Activated T-cell treated with anti-CD3 and anti-CD28 coated beads for 4 hours (primary cell): Measurements from ENCODE around the gene HTRA1.

Source experiments
- DNase-seq: peaks from one replicate; pipeline ENCODE4 v3.0.0-alpha.2; 2020

HTRA1 gene

DNA sequence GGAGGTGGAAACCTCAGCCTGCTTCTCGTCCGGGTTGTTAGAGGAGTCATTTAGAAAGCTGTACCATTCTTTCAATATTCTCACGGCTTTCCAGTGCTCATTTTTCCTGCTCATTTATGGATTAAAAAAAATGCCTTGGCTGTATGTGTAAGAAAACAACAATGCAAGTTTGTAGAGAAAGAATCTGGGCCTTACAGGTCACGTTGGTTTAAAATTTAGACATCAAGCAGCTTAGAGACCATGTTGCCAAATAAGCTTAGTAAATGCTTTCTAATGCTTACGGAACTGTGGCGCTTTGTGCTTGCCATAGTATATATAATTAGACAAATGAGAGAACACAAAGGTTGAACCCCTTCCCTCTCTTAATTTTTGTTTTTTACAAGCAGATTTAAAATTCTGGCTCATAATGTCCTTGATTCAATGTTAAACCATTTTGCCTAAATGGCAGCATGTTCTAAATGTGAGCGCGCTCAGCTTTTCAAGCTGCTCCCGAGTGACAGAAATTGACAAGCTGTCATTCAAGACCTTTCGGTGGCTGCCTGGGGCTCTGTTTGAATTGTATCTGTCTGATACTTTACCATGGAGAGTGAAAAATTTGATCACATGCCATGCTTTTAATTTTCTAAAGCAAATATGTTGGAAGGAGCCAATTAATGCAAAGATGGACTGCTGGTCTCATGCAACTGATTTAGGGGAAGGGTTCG, 5.8 kb upstream of the HTRA1 start:
- no peak for DNase-seq

DNA sequence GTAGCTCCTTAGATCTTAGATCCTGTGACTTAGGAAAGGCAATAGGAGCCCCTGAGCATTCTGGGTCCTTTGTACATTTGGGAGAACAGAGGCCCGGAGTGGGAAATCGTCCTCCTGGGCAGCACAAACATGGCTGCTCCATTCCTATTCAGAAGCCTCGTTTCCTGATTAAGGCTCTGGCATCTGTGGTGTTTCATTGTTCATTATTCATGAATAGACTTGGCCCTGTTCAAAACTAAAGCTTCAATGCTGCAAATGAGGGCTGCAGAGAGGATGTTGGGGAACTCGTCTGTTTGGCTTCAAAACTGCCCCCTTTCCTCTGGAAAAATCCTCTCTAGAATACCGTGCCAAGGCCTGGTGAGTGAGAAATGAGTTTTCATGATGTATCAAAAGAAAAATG, 3.4 kb upstream of the HTRA1 start:
- DNase-seq: no peak

GRCh38 chr10:122458693-122459092, 2.7 kb upstream of the HTRA1 start:
- no peak for DNase-seq

GRCh38 chr10:122459561-122460273, 1.6 kb upstream of the HTRA1 start:
- DNase-seq: no peak

DNA sequence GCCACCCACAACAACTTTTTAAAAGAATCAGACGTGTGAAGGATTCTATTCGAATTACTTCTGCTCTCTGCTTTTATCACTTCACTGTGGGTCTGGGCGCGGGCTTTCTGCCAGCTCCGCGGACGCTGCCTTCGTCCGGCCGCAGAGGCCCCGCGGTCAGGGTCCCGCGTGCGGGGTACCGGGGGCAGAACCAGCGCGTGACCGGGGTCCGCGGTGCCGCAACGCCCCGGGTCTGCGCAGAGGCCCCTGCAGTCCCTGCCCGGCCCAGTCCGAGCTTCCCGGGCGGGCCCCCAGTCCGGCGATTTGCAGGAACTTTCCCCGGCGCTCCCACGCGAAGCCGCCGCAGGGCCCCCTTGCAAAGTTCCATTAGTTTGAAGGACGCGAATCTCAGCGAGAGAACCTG, 461 bp upstream of the HTRA1 start:
- DNase-seq: no peak

DNA sequence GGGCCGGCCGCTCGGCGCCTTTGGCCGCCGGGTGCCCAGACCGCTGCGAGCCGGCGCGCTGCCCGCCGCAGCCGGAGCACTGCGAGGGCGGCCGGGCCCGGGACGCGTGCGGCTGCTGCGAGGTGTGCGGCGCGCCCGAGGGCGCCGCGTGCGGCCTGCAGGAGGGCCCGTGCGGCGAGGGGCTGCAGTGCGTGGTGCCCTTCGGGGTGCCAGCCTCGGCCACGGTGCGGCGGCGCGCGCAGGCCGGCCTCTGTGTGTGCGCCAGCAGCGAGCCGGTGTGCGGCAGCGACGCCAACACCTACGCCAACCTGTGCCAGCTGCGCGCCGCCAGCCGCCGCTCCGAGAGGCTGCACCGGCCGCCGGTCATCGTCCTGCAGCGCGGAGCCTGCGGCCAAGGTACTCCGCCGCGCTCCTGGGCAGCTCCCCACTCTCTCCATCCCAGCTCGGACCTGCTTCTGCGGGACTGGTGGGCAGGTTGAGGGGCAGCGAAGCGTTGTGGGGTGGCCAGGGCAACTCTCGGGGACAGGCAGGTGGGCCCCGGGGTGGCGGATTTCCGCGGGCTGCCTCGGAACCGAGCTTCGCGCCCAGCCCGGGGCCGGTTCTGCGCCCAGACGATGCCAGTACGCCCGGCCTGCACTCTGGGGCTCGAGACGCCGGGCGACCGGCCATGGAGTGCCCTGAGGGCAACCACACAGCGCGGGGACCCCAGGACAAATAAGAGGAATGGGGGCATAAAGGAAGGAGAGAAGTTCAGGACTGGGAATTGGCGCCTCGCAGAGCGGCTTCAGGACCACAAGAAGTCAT, 578 bp downstream of the HTRA1 start:
- no peak for DNase-seq

- DNase-seq: no peak
Observed at GRCh38 chr10:122462533-122463465, 1.4 kb downstream of the HTRA1 start.

DNA sequence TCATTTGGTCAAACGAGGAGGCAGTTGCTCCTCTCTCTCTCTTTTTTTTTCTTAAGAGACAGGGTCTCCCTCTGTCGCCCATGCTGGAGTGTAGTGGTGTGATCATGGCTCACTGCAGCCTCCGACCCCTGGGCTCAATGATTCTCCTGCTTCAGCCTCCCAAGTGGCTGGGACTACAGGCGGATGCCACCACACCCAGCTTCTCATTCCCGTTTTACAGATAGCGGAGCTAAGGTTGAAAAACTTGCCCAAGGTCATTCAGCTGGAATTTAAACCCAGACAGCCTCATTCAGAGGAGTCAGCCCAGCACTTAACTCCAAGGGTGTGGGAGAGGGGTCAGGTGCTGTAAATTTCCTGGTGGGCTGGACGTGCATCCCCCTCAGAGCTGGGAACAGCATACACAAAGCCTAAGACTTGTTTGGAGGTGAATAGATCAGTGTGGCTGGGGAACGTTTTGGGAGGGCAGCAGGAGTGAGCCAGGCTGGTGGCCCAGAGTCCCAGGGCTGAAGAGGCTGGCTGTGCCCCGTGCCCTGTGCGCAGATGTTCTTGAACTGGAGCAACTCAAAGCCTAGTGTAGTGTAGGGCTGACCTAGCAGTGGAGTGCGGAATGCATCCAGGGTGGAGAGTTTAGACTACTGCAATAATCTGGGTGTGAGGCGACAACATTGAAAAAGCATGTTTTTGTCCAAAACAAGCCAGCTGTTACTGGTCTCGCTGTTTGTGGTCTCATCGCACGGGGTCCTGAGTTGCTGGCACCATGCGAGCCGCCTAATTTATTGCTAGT, 2.3 kb downstream of the HTRA1 start:
- DNase-seq: no peak

- DNase-seq: no peak
Observed at GRCh38 chr10:122464250-122464510, 2.8 kb downstream of the HTRA1 start.

DNA sequence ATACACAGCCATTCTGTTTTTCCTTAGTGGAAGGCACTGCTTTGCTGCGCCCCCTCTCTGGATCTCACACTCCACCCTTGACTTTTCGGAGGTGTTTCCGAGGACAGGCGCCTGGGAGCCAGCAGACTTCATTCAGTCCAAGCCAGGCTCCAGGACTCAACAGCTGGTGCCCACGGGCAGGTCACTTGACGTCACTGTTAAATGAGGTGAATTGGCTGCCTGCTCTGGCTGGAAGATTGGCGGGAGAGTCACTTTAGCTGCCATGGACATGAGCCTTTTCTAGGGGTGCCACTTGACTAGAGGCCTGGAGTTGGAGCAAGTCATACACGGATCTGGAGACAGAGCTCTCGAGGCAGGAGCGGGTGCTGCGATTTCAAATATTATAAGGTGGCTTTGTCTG, 3.2 kb downstream of the HTRA1 start:
- DNase-seq: no peak

DNA sequence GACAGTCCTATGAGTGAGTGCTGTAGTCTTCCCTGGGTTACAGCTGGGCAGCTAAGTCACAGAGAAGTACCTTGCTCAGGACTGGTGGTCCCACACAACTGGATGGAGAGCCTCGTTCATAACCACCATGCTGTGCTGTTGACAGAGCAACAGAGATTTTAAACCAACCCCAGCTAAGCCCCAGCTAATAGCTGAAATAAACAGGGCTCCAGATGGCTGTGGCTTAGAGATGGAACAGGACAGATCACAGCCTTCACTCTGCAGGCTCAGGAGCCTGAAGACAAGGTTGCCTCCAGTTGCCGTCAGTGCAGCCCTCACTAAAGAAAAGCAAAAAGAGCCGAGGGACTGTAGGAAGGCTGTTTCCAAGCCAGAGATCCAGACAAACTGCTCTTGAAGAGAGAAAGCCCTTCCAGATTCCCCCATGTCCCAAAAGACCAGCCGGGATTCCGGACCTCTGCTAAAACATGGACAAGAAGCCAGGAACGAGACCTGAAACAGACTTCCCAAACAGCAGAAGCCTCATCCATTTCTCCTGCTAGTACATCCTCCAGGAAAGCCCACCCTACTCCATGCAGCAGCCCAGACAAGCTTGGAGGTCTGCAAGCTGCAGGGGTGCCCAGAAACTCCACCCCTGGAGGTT, 4.2 kb downstream of the HTRA1 start:
- no peak for DNase-seq

- DNase-seq: no peak
Observed at GRCh38 chr10:122466951-122467381, 5.6 kb downstream of the HTRA1 start.

GRCh38 chr10:122467701-122468100, 6.3 kb downstream of the HTRA1 start:
- DNase-seq: no peak

- DNase-seq: no peak
Observed at GRCh38 chr10:122468307-122468925, 7.1 kb downstream of the HTRA1 start.

- DNase-seq: no peak
Observed at GRCh38 chr10:122468926-122469781, 7.8 kb downstream of the HTRA1 start.

DNA sequence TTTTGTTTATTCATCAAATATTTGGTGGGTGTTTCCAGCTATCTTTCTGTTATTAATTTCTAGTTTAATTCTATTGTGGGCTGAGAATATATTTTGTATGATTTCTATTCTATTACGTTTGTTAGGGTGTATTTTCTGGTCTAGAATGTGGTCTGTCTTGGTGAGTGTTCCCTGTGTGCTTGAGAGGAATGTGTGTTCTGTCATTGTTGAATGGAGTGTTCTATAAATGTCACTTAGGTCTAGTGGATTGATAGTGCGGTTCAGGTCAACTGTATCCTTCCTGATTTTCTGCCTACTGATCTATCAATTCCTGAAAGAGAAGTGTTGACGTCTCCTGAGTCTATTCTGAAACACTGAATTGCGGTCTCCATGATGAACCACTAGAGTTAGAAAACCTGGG, 8.5 kb downstream of the HTRA1 start:
- DNase-seq: no peak

DNA sequence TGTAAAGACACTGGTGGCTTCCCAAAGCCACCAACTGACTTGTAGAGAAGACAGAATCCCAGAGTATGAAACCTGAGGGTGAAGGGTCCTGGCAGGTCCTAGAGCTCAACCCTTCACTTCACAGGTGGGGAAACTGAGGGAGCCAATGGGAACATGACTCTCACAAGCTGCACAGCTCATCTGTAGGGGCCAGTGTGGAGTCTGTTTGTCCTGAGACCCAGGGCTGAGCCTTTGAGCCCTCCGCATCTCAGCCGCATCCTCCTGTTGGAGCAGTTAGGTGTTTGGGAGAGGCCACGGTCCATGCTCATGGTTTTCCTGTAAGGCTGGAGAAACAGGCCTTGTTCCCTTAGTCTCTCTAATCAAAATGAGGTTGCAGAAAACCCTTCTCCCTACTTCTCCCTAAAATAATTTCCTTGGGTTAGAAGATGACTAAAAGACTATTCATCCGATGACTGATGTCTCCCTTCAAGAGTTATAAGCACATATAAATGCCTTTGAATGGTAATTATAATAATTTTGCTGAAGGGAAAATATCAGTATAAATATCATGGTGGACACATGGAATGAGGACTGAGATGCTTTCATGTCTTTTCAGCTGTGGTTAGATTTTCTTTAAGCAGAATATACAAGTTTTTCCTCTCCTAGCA, 10.3 kb downstream of the HTRA1 start:
- no peak for DNase-seq

DNA sequence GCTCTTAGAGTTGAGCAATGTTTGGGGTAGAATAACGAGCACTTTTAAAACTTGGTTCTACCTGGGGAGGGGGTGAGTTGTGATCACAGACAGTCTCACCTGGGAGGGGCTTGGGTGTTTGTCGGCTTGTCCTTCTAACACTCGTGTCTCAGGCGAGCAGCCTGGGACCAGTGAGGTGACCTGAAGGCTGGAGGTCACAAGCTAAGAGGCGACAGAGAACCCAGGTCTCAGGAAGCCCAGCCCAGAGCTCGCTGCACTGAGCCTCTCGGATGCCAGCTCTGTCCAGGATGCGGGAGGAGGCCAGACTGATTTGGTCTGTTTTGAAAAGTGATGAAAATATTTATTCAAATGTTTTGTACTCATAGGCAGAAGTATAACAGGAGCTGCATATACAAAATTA, 11.8 kb downstream of the HTRA1 start:
- no peak for DNase-seq

DNA sequence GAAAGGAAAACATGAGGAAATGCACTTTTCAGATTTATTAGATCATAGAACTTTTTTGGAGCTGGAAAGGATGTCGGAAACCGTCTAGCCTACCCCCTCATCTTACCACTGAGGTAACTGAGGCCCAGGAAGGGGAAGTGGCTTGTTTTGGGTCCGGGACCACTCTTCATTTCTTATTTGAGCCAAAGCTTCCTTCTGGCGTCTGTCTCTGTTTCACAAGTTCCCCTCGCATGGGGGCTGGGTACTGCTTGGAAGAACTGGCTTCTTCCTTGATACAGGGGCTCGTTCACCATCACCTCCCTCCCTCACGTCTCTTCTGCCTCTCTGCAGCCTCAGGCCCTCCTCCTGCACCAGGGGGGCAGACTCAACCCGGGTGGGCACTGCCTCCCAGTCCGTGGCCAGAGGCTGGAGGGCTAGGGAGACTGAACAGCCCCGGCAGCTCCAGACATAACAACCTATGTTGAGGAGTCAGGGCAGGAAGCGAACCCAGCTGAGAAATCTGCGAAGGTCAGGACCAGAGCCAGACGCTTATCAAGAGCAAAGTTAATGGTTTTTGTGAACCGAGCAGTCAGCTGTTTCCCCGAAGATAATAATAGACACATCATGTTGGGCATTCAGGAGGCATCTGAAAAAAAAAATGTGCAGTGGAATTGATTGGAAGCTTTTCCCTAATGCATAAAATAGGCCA, 12.9 kb downstream of the HTRA1 start:
- DNase-seq: no peak
